Measurements from ENCODE around the gene PES1.
"Not testable (repeated sequence)": the region's sequence is repeated elsewhere in the genome, so short reads cannot be mapped to it uniquely, and the experiment has no call there.

DNA sequence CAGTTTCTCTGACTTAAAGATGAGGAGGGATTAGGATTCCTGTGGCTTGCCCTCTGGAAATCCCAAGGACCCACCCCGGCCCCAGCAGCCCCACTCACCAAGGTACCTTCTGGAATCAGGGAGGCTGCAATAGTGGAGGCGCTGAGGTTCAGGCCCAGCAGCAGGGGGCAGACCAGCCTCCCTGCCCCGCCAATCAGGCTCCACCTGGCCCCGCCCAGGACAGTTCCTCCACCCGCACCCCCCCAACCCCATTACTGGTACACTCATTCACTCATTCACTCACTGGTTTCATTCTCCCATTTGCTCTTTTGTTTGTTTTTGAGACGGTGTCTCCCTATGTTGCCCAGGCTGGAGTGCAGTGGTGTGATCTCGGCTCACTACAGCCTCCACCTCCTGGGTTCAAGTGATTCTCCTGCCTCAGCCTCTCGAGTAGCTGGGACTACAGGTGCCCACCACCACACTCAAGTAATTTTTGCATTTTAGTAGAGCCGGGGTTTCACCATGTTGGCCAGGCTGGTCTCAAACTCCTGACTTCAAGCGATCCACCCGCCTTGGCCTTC, 31.0 kb downstream of the PES1 start:
- TF ChIP-seq, protein P1, sequence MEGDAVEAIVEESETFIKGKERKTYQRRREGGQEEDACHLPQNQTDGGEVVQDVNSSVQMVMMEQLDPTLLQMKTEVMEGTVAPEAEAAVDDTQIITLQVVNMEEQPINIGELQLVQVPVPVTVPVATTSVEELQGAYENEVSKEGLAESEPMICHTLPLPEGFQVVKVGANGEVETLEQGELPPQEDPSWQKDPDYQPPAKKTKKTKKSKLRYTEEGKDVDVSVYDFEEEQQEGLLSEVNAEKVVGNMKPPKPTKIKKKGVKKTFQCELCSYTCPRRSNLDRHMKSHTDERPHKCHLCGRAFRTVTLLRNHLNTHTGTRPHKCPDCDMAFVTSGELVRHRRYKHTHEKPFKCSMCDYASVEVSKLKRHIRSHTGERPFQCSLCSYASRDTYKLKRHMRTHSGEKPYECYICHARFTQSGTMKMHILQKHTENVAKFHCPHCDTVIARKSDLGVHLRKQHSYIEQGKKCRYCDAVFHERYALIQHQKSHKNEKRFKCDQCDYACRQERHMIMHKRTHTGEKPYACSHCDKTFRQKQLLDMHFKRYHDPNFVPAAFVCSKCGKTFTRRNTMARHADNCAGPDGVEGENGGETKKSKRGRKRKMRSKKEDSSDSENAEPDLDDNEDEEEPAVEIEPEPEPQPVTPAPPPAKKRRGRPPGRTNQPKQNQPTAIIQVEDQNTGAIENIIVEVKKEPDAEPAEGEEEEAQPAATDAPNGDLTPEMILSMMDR (IDR thresholded peaks at IDR 0.05): not testable (repeated sequence)
- TF ChIP-seq POLR2A (IDR thresholded peaks at IDR 0.05): not testable (repeated sequence)
